ENCODE measurements around the gene LY6G6C. TPM values are rescaled to one million over a fixed set of nuclear protein-coding genes. Genes with fewer than 3 reads are reported as not detected.
A peak's percentile ranks its signal among the peaks of the same experiment; 100 is the strongest.

The LY6G6C gene
- total RNA-seq, 1 donor from 2014 or later, result 1.3 TPM

- Mint-ChIP-seq H3K27ac (peak overlapping the region; percentile 99), H3K27me3 (ENCODE audit: low read depth) (no peaks in the 10 kb centered on the region), H3K9me3 (no peaks in the 10 kb centered on the region), H3K4me1 (peaks cover 63% of the 10 kb centered on the region), H3K4me3 (peak overlapping the region; percentile 82), H3K36me3 (peaks cover 15% of the 10 kb centered on the region)
- no peak for TF ChIP-seq CTCF (IDR thresholded peaks at IDR 0.05; ENCODE audit: unreplicated experiment)
- DNase-seq (ENCODE audit: low spot score in 2 of 2, unreplicated experiment in 2 of 2), result no peak
These were observed 15.3 kb upstream of the LY6G6C start for GRCh38 chr6:31736768-31737314.

- Mint-ChIP-seq H3K27ac (peak within 1 kb of the TSS; percentile 99), H3K36me3 (peaks cover 16% of the 10 kb centered on the region), H3K4me1 (peaks cover 63% of the 10 kb centered on the region), H3K9me3 (no peaks in the 10 kb centered on the region), H3K4me3 (peak within 1 kb of the TSS; percentile 82), H3K27me3 (ENCODE audit: low read depth) (no peaks in the 10 kb centered on the region)
- no peak for TF ChIP-seq CTCF (IDR thresholded peaks at IDR 0.05; ENCODE audit: unreplicated experiment)
- DNase-seq (ENCODE audit: low spot score in 2 of 2, unreplicated experiment in 2 of 2), result peak; percentile 63 to 78
These were observed 14.6 kb upstream of the LY6G6C start, which contains the start of gene CLIC1 for GRCh38 chr6:31736021-31736767. TSS of gene CLIC1 (minus strand) at chr6:31736530. CDS start at chr6:31736300, 230 bp downstream.

GRCh38 chr6:31734821-31735406 is 13.4 kb upstream of the LY6G6C start:
- peaks cover 19% of the 10 kb centered on the region for H3K36me3 Mint-ChIP-seq
- peak in 1 of 2 experiments; percentile 59 for DNase-seq (ENCODE audit: low spot score in 2 of 2, unreplicated experiment in 2 of 2)
- H3K27me3 Mint-ChIP-seq (ENCODE audit: low read depth), result no peaks in the 10 kb centered on the region
- H3K4me1 Mint-ChIP-seq, result peaks cover 59% of the 10 kb centered on the region
- peak overlapping the region; percentile 82 for H3K4me3 Mint-ChIP-seq
- TF ChIP-seq CTCF (IDR thresholded peaks at IDR 0.05; ENCODE audit: unreplicated experiment), result no peak
- no peaks in the 10 kb centered on the region for H3K9me3 Mint-ChIP-seq
- H3K27ac Mint-ChIP-seq, result peak overlapping the region; percentile 99

GRCh38 chr6:31734247-31734820 is 12.8 kb upstream of the LY6G6C start:
- Mint-ChIP-seq H3K27ac (no peak overlapping the region), H3K27me3 (ENCODE audit: low read depth) (no peaks in the 10 kb centered on the region), H3K4me1 (peaks cover 55% of the 10 kb centered on the region), H3K9me3 (no peaks in the 10 kb centered on the region), H3K36me3 (peaks cover 19% of the 10 kb centered on the region), H3K4me3 (peak overlapping the region; percentile 82)
- no peak for DNase-seq (ENCODE audit: low spot score in 2 of 2, unreplicated experiment in 2 of 2)
- no peak for TF ChIP-seq CTCF (IDR thresholded peaks at IDR 0.05; ENCODE audit: unreplicated experiment)

GRCh38 chr6:31733734-31734133 is 12.2 kb upstream of the LY6G6C start:
- no peak for TF ChIP-seq CTCF (IDR thresholded peaks at IDR 0.05; ENCODE audit: unreplicated experiment)
- peaks cover 56% of the 10 kb centered on the region for H3K4me1 Mint-ChIP-seq
- H3K9me3 Mint-ChIP-seq, result no peaks in the 10 kb centered on the region
- DNase-seq (ENCODE audit: low spot score in 2 of 2, unreplicated experiment in 2 of 2), result no peak
- H3K4me3 Mint-ChIP-seq, result peak overlapping the region; percentile 82
- H3K36me3 Mint-ChIP-seq, result peaks cover 21% of the 10 kb centered on the region
- H3K27me3 Mint-ChIP-seq (ENCODE audit: low read depth), result no peaks in the 10 kb centered on the region
- H3K27ac Mint-ChIP-seq, result no peak overlapping the region
